ENCODE data around the gene ZNF507.
A peak's percentile ranks its signal among the peaks of the same experiment; 100 is the strongest.

ZNF507 gene

DNA sequence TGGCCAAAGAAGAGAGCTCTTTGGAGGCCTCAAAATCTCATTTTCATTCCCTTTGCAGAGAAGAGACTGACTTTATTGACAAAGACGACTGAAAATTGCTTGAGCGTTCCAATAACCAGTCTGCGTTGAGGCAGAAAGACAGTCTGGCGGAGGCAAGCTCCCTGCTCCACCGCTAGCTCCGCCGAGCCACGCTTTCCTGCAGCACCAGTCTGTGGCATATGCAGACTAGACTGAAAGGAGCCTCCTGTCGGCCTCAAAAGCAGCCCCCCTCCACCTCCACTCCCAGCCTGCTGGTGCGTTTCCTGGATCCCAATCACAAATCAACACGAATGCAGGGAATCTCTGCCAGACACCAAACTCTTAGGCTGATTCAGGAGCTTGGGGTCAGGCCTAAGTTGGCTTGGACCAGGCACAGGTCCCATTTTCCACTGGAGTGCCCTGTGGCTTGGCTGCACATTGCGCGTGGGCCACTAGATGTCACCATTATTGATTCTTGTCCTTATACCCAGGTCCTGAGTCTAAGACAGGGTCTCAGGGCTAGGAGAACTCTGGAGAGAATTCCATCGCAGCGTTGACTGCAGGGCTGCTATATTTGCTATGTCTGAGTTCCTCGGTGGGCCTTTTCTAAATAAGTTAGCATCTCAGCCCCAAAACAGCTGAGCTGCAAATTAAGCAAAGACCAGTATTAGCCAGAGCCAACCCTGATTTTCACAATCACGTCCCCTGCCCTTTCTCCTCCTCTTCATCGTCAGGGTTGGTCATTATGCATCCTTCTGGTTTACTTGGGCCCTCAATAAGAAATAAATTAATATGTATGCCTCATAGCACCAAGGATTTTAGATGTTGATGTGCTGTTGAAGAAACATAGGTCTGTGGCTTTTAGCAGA lies 5.2 kb upstream of the ZNF507 start:
- ATAC-seq = peak; percentile 67 to 77

DNA sequence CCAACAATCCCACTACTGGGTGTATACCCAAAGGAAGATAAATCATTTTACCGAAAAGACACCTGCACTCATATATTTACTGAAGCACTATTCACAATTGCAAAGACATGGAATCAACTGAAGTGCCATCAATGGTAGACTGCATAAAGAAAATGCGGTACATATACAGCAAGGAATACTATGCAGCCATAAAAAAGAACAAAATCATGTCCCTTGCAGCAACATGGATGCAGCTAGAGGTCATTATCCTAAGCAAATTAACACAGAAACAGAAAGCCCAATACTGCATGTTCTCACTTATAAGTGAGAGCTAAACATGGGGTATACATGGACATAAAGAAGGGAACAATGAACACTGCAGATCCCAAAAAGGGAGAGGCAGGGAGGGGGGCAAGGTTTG lies 2.7 kb upstream of the ZNF507 start:
- no peak for ATAC-seq

DNA sequence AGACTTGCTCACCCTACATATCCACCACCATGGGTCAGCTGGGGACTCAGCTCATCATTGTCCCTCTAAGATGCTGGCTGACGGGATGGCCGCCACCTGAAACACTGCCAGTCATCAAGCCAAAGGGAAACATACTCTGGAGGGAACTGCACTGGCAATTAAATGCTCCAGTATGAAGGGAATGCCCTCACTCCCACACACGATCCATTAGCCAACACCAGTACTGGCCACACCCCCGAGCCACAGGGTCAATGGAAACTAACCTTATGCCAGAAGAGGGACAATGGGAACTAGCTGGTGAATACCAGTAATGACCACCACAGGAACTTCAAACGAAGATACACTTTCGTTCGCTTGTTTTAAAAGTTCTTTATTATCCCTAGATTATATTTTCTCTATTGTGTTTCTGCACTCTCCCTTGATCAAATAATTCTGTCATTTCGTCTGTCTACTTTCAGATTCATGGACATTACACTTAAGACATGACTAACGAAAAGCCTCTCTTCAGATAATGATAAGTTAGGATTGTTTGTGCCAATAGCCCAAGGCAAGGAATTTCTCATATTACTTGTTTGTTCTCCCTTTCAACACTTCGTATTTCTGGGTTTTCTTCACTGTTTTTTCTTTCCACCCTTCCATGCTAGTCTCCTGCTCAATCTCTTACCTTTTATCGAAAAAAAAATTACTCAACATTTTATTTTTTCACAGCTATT lies 1.7 kb upstream of the ZNF507 start:
- no peak for ATAC-seq

DNA sequence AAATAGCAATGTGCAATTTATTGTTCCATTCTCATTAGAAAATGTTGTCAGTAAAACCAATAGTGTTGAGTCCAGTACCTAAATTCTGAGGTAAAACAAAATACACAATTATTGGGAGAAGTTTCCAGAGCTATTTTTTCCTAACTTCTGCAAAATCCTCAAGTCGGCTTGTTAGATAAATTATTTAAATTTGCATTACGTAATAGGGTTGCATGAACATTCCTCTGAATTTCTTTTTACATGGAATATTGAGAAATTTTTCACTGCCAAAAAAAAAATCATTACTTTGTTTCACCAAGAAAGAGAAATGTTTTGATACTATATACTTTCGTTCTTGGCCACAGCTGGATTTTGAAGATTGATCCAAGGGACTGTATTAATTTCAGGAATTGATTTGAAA lies 1.5 kb downstream of the ZNF507 start:
- no peak for ATAC-seq

DNA sequence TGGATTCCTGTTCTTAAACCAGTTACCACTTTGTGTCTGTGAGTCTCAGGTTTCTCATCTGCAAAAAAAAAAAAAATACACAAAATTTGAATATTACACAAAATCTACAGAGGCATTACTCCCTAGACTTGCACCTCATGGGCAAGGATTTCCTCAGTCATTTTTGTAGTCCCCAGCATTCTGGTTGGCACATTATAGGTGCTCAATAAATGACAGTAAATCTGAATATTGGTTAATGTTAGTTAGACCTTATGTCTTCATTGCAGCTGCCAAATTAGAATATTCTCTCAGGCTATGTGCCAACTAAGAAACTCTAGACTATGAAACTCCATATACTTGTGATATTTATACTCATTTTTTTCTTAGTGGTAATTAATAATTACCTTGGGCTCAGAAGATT lies 2.2 kb downstream of the ZNF507 start:
- no peak for ATAC-seq

DNA sequence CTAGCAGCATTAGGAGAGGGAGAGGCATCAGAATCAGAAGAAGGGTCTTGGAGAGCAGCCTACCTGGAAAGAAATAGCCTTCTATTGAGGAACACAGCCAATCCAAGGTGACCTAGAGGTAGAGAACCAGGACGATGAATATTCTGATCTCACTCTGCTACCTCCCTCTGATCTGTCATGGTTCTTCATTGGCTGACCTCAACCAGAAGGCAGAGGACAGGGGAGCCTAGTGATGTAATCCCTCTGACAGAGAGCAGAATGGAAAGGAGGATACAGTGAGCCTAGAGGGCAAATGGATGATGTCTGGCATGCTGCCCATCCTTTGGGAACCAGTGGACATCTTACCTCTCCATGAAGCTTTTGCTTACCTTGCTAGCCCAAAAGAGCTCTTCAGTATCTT lies 3.6 kb downstream of the ZNF507 start:
- ATAC-seq = no peak

GRCh38 chr19:32349724-32350470 lies 4.5 kb downstream of the ZNF507 start:
- ATAC-seq = peak; percentile 29 to 63

- ATAC-seq = peak; percentile 19 to 31
These were observed 5.1 kb downstream of the ZNF507 start for GRCh38 chr19:32350471-32350865.

DNA sequence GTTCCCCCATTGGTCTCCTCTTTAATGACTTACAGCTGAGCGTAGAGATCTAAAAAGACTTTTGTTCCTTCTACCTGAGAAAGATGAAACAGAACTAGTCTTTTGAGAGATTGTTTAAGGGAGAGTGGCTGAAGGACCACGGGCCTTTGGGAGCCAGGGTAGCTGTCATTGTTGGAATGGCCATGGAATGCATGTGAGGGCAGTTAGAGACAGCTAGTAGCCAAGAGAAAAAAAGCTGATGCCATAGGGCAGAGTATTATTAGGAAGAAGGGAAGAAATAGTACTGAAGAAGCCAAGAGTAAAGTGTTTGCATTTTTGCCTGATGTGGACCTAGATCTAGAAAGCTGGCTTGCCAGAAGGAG lies 5.6 kb downstream of the ZNF507 start:
- ATAC-seq = no peak

- ATAC-seq = no peak
These were observed 6.8 kb downstream of the ZNF507 start for GRCh38 chr19:32352241-32352630.

GRCh38 chr19:32354345-32354744 lies 8.9 kb downstream of the ZNF507 start:
- ATAC-seq = no peak

DNA sequence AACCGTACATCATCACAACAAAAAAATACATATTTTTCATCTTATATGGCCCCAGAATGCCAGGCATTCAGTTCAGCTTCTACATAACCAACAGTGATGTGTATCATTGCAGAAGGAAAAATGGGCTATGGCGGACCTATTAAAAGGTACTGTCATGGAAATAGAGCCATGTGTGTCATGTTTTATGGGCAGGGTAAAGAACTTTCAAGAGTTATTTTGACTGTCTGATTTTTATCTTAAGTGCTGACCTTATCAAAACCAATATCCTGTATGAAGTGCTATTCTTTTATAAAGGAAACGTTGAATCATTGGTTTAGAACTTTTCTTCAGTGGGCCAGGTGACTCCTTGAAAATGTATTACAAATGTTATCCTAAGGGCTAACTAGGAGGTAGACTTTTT lies 9.9 kb downstream of the ZNF507 start:
- peak; percentile 43 to 69 for ATAC-seq

- no peak for ATAC-seq
These were observed 12.3 kb downstream of the ZNF507 start for GRCh38 chr19:32357720-32358119.

GRCh38 chr19:32358321-32358720 lies 12.9 kb downstream of the ZNF507 start:
- no peak for ATAC-seq

GRCh38 chr19:32359581-32359980 lies 14.2 kb downstream of the ZNF507 start:
- no peak for ATAC-seq

GRCh38 chr19:32361574-32362317 lies 16.3 kb downstream of the ZNF507 start:
- ATAC-seq = no peak

GRCh38 chr19:32362318-32362691 lies 16.9 kb downstream of the ZNF507 start:
- ATAC-seq = no peak

GRCh38 chr19:32363175-32363574 lies 17.8 kb downstream of the ZNF507 start:
- no peak for ATAC-seq

DNA sequence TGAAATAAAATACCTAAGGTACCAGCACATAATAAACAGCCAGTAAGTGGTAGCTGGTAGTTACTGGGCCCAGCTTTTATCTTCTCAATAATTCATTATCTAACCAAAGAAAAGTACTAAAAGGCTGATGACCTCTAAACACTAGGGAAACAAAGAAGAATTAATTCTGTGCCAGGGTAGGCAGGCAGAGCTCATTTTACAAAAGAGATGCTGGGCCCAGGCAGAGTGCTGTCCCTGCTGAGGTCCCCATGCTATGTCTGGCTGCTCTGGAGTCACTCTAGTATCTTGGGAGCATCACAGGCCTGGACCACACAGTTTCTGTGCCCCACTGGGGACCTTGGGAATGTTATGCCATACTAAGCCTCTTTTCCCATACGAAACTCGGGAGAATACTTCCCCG lies 18.2 kb downstream of the ZNF507 start:
- ATAC-seq = no peak

DNA sequence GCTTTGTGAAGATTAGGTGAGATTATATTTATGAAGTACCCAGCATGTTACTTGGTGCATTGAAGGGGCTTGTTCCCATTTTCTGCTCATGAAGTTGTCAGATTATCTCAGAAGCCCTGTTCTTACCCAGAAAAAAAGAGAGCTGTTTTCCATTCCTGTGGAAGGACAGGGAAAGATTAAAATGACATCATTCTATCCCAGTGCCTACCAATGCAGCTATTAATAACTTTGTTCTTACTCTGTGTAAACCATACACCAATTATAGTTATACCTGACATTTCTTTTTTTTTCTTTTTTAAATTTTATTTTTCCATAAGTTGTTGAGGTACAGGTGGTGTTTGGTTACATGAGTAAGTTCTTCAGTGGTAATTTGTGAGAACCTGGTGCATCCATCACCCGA lies 18.6 kb downstream of the ZNF507 start:
- no peak for ATAC-seq

- no peak for ATAC-seq
These were observed 21.7 kb downstream of the ZNF507 start for GRCh38 chr19:32367063-32367462.

DNA sequence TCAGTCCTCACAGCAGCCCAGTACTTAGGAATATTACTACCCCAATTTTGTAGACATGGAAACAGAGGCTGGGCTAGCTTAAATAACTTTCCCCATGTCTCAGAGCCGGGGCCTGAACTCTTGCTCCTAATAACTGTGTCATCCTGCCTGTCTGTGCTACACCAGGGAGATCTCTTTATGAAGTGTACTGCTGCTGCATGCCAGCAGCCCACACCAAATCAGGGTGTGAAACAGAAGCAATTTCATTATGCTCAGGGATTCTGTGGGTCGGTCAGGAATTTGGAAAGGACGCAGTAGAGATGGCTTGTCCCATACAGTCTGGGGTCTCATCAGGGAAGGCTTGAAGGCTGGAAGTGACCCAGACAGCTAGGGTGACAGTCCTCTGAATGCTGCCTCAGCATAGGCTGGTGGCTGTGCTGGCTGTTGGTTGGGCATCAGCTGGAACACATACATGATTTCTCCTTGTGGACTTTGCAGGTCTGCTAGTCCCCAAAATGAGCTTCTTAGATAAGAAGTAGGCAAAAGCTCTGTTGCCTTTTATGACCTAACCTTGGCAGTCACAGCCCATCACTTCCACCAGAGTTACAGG lies 22.6 kb downstream of the ZNF507 start:
- no peak for ATAC-seq

- no peak for ATAC-seq
These were observed 23.4 kb downstream of the ZNF507 start for GRCh38 chr19:32368787-32369186.

Measured in activated CD4-positive, CD25-positive, alpha-beta regulatory T cell treated with anti-CD3 and anti-CD28 coated beads, Interleukin-2, amount 50 U/mL, for 24 hours (primary cell).